OCI-LY7 (cell line): ENCODE results near the gene SAP130. TPM values are rescaled to one million over a fixed set of nuclear protein-coding genes. Genes with fewer than 3 reads are reported as not detected.

ENCODE experiments used
- Bru-seq: library from RNA; stranded (reverse); fragments of 400-500 nt; gene quantifications from one replicate; lab custom pipeline; 2021; lab: Mats Ljungman, UMichigan
- BruChase-seq, 2 experiments: library from RNA; stranded (reverse); fragments of 400-500 nt; gene quantifications; one replicate each; lab custom pipeline; 2021; lab: Mats Ljungman, UMichigan
- BruUV-seq: library from RNA; stranded (reverse); fragments of 400-500 nt; replicated peaks from 2 replicates; lab custom pipeline; 2021; lab: Mats Ljungman, UMichigan
- CTCF ChIA-PET: fragments of 300-600 bp; sonication (Branson Sonifier 250); formaldehyde crosslinking; loops from one replicate; lab custom pipeline; 2022; ENCODE audit warnings: antibody characterized with exemption; ENCODE audit not compliant: unreplicated experiment; lab: Charles Lee
- POLR2A ChIA-PET: fragments of 300-600 bp; sonication (Branson Sonifier 250); formaldehyde crosslinking; loops from one replicate; lab custom pipeline; 2022; ENCODE audit warnings: antibody characterized with exemption; lab: Charles Lee
- DNase-seq: peaks from one replicate; pipeline ENCODE4 v3.0.0-alpha.2; 2015; ENCODE audit warnings: low spot score
- H2AFZ ChIP-seq: fragments of 200-600 bp; sonication (generic), shearing (Covaris generic); 2 replicates; pipeline ENCODE4 v1.6.1; 2014; ENCODE audit warnings: mild to moderate bottlenecking, antibody characterized with exemption, low read length, moderate library complexity
- H3K27ac ChIP-seq: fragments of 200-600 bp; sonication (generic); 2 replicates; pipeline ENCODE4 v1.5.1; 2014; ENCODE audit warnings: mixed run types, low read depth, mild to moderate bottlenecking, moderate library complexity, low read length, inconsistent platforms; ENCODE audit not compliant: poor library complexity, severe bottlenecking
- H3K36me3 ChIP-seq: fragments of 200-600 bp; sonication (generic); 2 replicates; pipeline ENCODE4 v1.6.1; 2014; ENCODE audit warnings: mild to moderate bottlenecking, antibody characterized with exemption, low read length, moderate library complexity, mixed read lengths; ENCODE audit not compliant: insufficient read depth
- H3K4me1 ChIP-seq: fragments of 200-600 bp; sonication (generic); 2 replicates; pipeline ENCODE4 v1.5.1; 2014; ENCODE audit warnings: mild to moderate bottlenecking, low read length; ENCODE audit not compliant: insufficient read depth, poor library complexity, severe bottlenecking
- H3K4me2 ChIP-seq: fragments of 200-600 bp; sonication (generic); 2 replicates; pipeline ENCODE4 v1.6.1; 2014; ENCODE audit warnings: mild to moderate bottlenecking, low read length
- H3K4me3 ChIP-seq: fragments of 200-600 bp; sonication (generic); 2 replicates; pipeline ENCODE4 v1.5.1; 2014; ENCODE audit warnings: mild to moderate bottlenecking, low read depth, low read length; ENCODE audit not compliant: poor library complexity, severe bottlenecking
- H3K79me2 ChIP-seq: fragments of 200-600 bp; sonication (generic); 2 replicates; pipeline ENCODE4 v1.6.1; 2016; ENCODE audit warnings: low read depth, mild to moderate bottlenecking, low read length, moderate library complexity, mixed read lengths; ENCODE audit not compliant: insufficient read depth
- H3K9me2 ChIP-seq: fragments of 200-600 bp; sonication (generic); 2 replicates; pipeline ENCODE4 v1.6.1; 2016; ENCODE audit warnings: mild to moderate bottlenecking, low read length, mixed read lengths; ENCODE audit not compliant: insufficient read depth
- H3K9me3 ChIP-seq: fragments of 200-600 bp; sonication (generic); 2 replicates; pipeline ENCODE4 v1.6.1; 2014; ENCODE audit warnings: mild to moderate bottlenecking, mixed run types, low read length, mixed read lengths
- H4K20me1 ChIP-seq: fragments of 200-600 bp; sonication (generic); 2 replicates; pipeline ENCODE4 v1.6.1; 2014; ENCODE audit warnings: mild to moderate bottlenecking, antibody characterized with exemption, low read length, moderate library complexity, mixed read lengths; ENCODE audit not compliant: insufficient read depth
- CTCF ChIP-seq: fragments of 200-600 bp; sonication (generic); conservative IDR thresholded peaks from 2 replicates; pipeline ENCODE4 v1.5.1; 2014; ENCODE audit warnings: mild to moderate bottlenecking, antibody characterized with exemption, low read length, moderate library complexity, mixed read lengths
- EZH2phosphoT487 ChIP-seq: fragments of 200-600 bp; sonication (generic); IDR thresholded peaks from 2 replicates; pipeline ENCODE4 v1.6.1; 2018; ENCODE audit warnings: low read depth, borderline replicate concordance, mild to moderate bottlenecking, mixed run types, antibody characterized with exemption, low read length, moderate library complexity, mixed read lengths
- intact Hi-C: fragments of 100-400 bp; cut with micrococcal nuclease; formaldehyde crosslinking; loops from one replicate; pipeline ENCODE4 v1.10.0; 2022; ENCODE audit not compliant: unreplicated experiment
- long read RNA-seq: library from polyadenylated mRNA; stranded (forward); transcript quantifications from one replicate; pipeline ENCODE4 v2.0.0, GENCODE V29; 2022
- total RNA-seq, 2 experiments: library from RNA; depleted of rRNA in 1 of 2; stranded (reverse); fragments of >200 nt in 1 of 2; shearing (Covaris generic) in 1 of 2; gene quantifications; 2 replicates each; pipeline ENCODE4 v1.2.3, GENCODE V29; 2014 to 2022

The SAP130 gene
- total RNA-seq (2014; rRNA removed; shearing (Covaris generic)) (6.7 and 9.6 TPM in 2 replicates), total RNA-seq (2022) (31.8 and 37.3 TPM in 2 replicates), Bru-seq, nascent RNA (percentile 74 among the genes with signal in this experiment), BruChase-seq, experiment 1, labeled RNA remaining after a 6-hour chase (percentile 70 among the genes with signal in this experiment), BruChase-seq, experiment 2, labeled RNA remaining after a 2-hour chase (percentile 71 among the genes with signal in this experiment)
- long read RNA-seq, full-length matches to known transcripts: 9 of 38 reads
- long read RNA-seq, partial matches to known transcripts: 11 of 38 reads
- long read RNA-seq, other reads (novel, unspliced or antisense): 18 of 38 reads

GRCh38 chr2:128027801-128028667 lies at the start of gene SAP130:
TSS of gene SAP130 (minus strand) at chr2:128028059. CDS start at chr2:128026292, 1,767 bp downstream.
- H4K20me1 ChIP-seq: peaks cover 10% of the 10 kb centered on the region
- ChIA-PET POLR2A (interaction anchor here (0.8 to 2.1 kb wide), 4 partner anchors 8 to 63 kb away, joined by 3 to 14 read pairs (median 4); partner anchors contain the start of gene UGGT1), CTCF (no interaction called here)
- H3K9me3 ChIP-seq: peaks cover 24% of the 10 kb centered on the region; the same call in 1 of the 2 replicates
- BruUV-seq: no TSS peak
- intact Hi-C loops: loop anchor here (1.0 to 2.0 kb wide), 3 partner anchors 63 to 501 kb away; partner anchors contain the start of genes IWS1, SFT2D3 and UGGT1
- peaks cover 11% of the 10 kb centered on the region for H3K4me1 ChIP-seq
- peak within 1 kb of the TSS; percentile 90 for H2AFZ ChIP-seq
- H3K9me2 ChIP-seq: no peaks in the 10 kb centered on the region
- peak within 1 kb of the TSS; percentile 93 for H3K4me3 ChIP-seq
- peak within 1 kb of the TSS; percentile 70 for H3K27ac ChIP-seq
- H3K36me3 ChIP-seq: peaks cover 19% of the 10 kb centered on the region; the same call in 1 of the 2 replicates
- peaks cover 31% of the 10 kb centered on the region for H3K79me2 ChIP-seq
- peak; percentile 97 for DNase-seq
- H3K4me2 ChIP-seq: peak within 1 kb of the TSS; percentile 84
- no peak for TF ChIP-seq EZH2phosphoT487
- TF ChIP-seq CTCF: 0 out of 2 replicates have a peak, but pooled peaks have one; percentile 21

GRCh38 chr2:128076461-128077106 lies 48.7 kb upstream of the SAP130 start:
- Histone ChIP-seq H3K36me3 (no peaks in the 10 kb centered on the region), H3K4me1 (peaks cover 7% of the 10 kb centered on the region), H3K4me3 (no peak overlapping the region), H4K20me1 (no peaks in the 10 kb centered on the region), H3K79me2 (no peaks in the 10 kb centered on the region), H3K9me2 (no peaks in the 10 kb centered on the region), H2AFZ (no peak overlapping the region), H3K27ac (no peak overlapping the region), H3K9me3 (no peaks in the 10 kb centered on the region), H3K4me2 (no peak overlapping the region)
- POLR2A ChIA-PET: interaction anchor here (0.6 to 2.4 kb wide), 3 partner anchors 14 to 318 kb away, joined by 3 to 10 read pairs (median 4); partner anchors contain the start of gene UGGT1
- intact Hi-C loops: no loop called here
- DNase-seq: no peak
- no TSS peak for BruUV-seq
- TF ChIP-seq EZH2phosphoT487: no peak
- TF ChIP-seq CTCF: no peak
- CTCF ChIA-PET: no interaction called here
